IPS-18a (cell line): ENCODE results near the gene ANK3.

Experiments used
- H3K27ac ChIP-seq: one replicate; pipeline ENCODE4 v1.5.1; 2013; ENCODE audit warnings: low read length
- H3K27me3 ChIP-seq: one replicate; pipeline ENCODE4 v1.6.1; 2013; ENCODE audit warnings: mild to moderate bottlenecking, low read length; ENCODE audit not compliant: control insufficient read depth, insufficient read depth
- H3K36me3 ChIP-seq: one replicate; pipeline ENCODE4 v1.6.1; 2013; ENCODE audit warnings: low read depth, low read length; ENCODE audit not compliant: control insufficient read depth
- H3K4me1 ChIP-seq: one replicate; pipeline ENCODE4 v1.6.1; 2013; ENCODE audit warnings: low read depth, low read length; ENCODE audit not compliant: control insufficient read depth
- H3K4me3 ChIP-seq: one replicate; pipeline ENCODE4 v1.5.1; 2013; ENCODE audit warnings: low read length
- H3K9ac ChIP-seq: one replicate; pipeline ENCODE4 v1.6.1; 2013; ENCODE audit warnings: mild to moderate bottlenecking, low read length, moderate library complexity
- H3K9me3 ChIP-seq: one replicate; pipeline ENCODE4 v1.6.1; 2013; ENCODE audit warnings: low read depth, low read length; ENCODE audit not compliant: control insufficient read depth

The ANK3 gene

GRCh38 chr10:60139798-60140566, 249.7 kb downstream of the ANK3 start:
- peaks cover 2% of the 10 kb centered on the region for H3K36me3 ChIP-seq
- peak overlapping the region; percentile 89 for H3K9ac ChIP-seq
- peak overlapping the region; percentile 93 for H3K4me3 ChIP-seq
- H3K9me3 ChIP-seq: no peaks in the 10 kb centered on the region
- peaks cover 22% of the 10 kb centered on the region for H3K4me1 ChIP-seq
- H3K27ac ChIP-seq: peak overlapping the region; percentile 96
- H3K27me3 ChIP-seq: no peaks in the 10 kb centered on the region

GRCh38 chr10:60139290-60139689, 250.4 kb downstream of the ANK3 start:
- Histone ChIP-seq H3K9ac (peak overlapping the region; percentile 89), H3K9me3 (no peaks in the 10 kb centered on the region), H3K4me1 (peaks cover 22% of the 10 kb centered on the region), H3K27me3 (no peaks in the 10 kb centered on the region), H3K36me3 (peaks cover 3% of the 10 kb centered on the region), H3K27ac (peak overlapping the region; percentile 96), H3K4me3 (peak overlapping the region; percentile 93)

- Histone ChIP-seq H3K9ac (peak overlapping the region; percentile 89), H3K4me3 (peak overlapping the region; percentile 93)
Measured at GRCh38 chr10:60138842-60139241, 250.8 kb downstream of the ANK3 start.

GRCh38 chr10:60138026-60138425, 251.6 kb downstream of the ANK3 start:
- Histone ChIP-seq H3K4me3 (peak overlapping the region; percentile 93), H3K27me3 (no peaks in the 10 kb centered on the region), H3K9me3 (no peaks in the 10 kb centered on the region), H3K9ac (no peak overlapping the region), H3K36me3 (peaks cover 3% of the 10 kb centered on the region), H3K4me1 (peaks cover 22% of the 10 kb centered on the region), H3K27ac (no peak overlapping the region)

More at GRCh38 chr10:60138842-60139241, 250.8 kb downstream of the ANK3 start:
- peaks cover 22% of the 10 kb centered on the region for H3K4me1 ChIP-seq
- H3K9me3 ChIP-seq: no peaks in the 10 kb centered on the region
- peak overlapping the region; percentile 96 for H3K27ac ChIP-seq
- no peaks in the 10 kb centered on the region for H3K27me3 ChIP-seq
- peaks cover 3% of the 10 kb centered on the region for H3K36me3 ChIP-seq

- no peaks in the 10 kb centered on the region for H3K9me3 ChIP-seq
- peaks cover 3% of the 10 kb centered on the region for H3K36me3 ChIP-seq
Measured at GRCh38 chr10:60137292-60137992, 252.2 kb downstream of the ANK3 start.

GRCh38 chr10:60135020-60135419, 254.7 kb downstream of the ANK3 start:
- Histone ChIP-seq H3K27me3 (no peaks in the 10 kb centered on the region), H3K9ac (no peak overlapping the region), H3K4me1 (peaks cover 15% of the 10 kb centered on the region), H3K4me3 (no peak overlapping the region), H3K27ac (no peak overlapping the region), H3K9me3 (no peaks in the 10 kb centered on the region), H3K36me3 (peaks cover 3% of the 10 kb centered on the region)

More at GRCh38 chr10:60137292-60137992, 252.2 kb downstream of the ANK3 start:
- H3K4me3 ChIP-seq: no peak overlapping the region
- no peak overlapping the region for H3K9ac ChIP-seq
- peaks cover 22% of the 10 kb centered on the region for H3K4me1 ChIP-seq
- no peak overlapping the region for H3K27ac ChIP-seq
- no peaks in the 10 kb centered on the region for H3K27me3 ChIP-seq

GRCh38 chr10:60134548-60134947, 255.1 kb downstream of the ANK3 start:
- Histone ChIP-seq H3K27me3 (no peaks in the 10 kb centered on the region), H3K9me3 (no peaks in the 10 kb centered on the region), H3K4me3 (no peak overlapping the region), H3K4me1 (peaks cover 19% of the 10 kb centered on the region), H3K36me3 (peaks cover 3% of the 10 kb centered on the region), H3K9ac (no peak overlapping the region), H3K27ac (no peak overlapping the region)

- H3K4me3 ChIP-seq: no peak overlapping the region
Measured at GRCh38 chr10:60130130-60130579, 259.5 kb downstream of the ANK3 start.

GRCh38 chr10:60125895-60126294, 263.8 kb downstream of the ANK3 start:
- no peaks in the 10 kb centered on the region for H3K9me3 ChIP-seq
- H3K27ac ChIP-seq: no peak overlapping the region
- peaks cover 9% of the 10 kb centered on the region for H3K4me1 ChIP-seq
- H3K9ac ChIP-seq: no peak overlapping the region
- H3K27me3 ChIP-seq: no peaks in the 10 kb centered on the region
- H3K4me3 ChIP-seq: no peak overlapping the region
- no peaks in the 10 kb centered on the region for H3K36me3 ChIP-seq

More at GRCh38 chr10:60130130-60130579, 259.5 kb downstream of the ANK3 start:
- H3K9me3 ChIP-seq: no peaks in the 10 kb centered on the region
- peaks cover 9% of the 10 kb centered on the region for H3K4me1 ChIP-seq
- peaks cover 3% of the 10 kb centered on the region for H3K36me3 ChIP-seq
- no peak overlapping the region for H3K9ac ChIP-seq
- no peak overlapping the region for H3K27ac ChIP-seq
- no peaks in the 10 kb centered on the region for H3K27me3 ChIP-seq

GRCh38 chr10:60124536-60124935, 265.1 kb downstream of the ANK3 start:
- H3K4me1 ChIP-seq: peaks cover under 1% of the 10 kb centered on the region
- H3K27ac ChIP-seq: no peak overlapping the region
- no peak overlapping the region for H3K4me3 ChIP-seq

GRCh38 chr10:60123668-60124067, 266.0 kb downstream of the ANK3 start:
- H3K9me3 ChIP-seq: no peaks in the 10 kb centered on the region
- H3K27ac ChIP-seq: no peak overlapping the region
- no peak overlapping the region for H3K9ac ChIP-seq

More at GRCh38 chr10:60124536-60124935, 265.1 kb downstream of the ANK3 start:
- Histone ChIP-seq H3K9ac (no peak overlapping the region), H3K36me3 (no peaks in the 10 kb centered on the region), H3K9me3 (no peaks in the 10 kb centered on the region), H3K27me3 (no peaks in the 10 kb centered on the region)

More at GRCh38 chr10:60123668-60124067, 266.0 kb downstream of the ANK3 start:
- H3K27me3 ChIP-seq: no peaks in the 10 kb centered on the region
- H3K36me3 ChIP-seq: no peaks in the 10 kb centered on the region
- H3K4me3 ChIP-seq: no peak overlapping the region
- no peaks in the 10 kb centered on the region for H3K4me1 ChIP-seq
